ENCODE data around the gene ZNF484. TPM values are rescaled to one million over a fixed set of nuclear protein-coding genes. Genes with fewer than 3 reads are reported as not detected.

The ZNF484 gene
- total RNA-seq, 1 donor from 2014 or later = 7.9 TPM

DNA sequence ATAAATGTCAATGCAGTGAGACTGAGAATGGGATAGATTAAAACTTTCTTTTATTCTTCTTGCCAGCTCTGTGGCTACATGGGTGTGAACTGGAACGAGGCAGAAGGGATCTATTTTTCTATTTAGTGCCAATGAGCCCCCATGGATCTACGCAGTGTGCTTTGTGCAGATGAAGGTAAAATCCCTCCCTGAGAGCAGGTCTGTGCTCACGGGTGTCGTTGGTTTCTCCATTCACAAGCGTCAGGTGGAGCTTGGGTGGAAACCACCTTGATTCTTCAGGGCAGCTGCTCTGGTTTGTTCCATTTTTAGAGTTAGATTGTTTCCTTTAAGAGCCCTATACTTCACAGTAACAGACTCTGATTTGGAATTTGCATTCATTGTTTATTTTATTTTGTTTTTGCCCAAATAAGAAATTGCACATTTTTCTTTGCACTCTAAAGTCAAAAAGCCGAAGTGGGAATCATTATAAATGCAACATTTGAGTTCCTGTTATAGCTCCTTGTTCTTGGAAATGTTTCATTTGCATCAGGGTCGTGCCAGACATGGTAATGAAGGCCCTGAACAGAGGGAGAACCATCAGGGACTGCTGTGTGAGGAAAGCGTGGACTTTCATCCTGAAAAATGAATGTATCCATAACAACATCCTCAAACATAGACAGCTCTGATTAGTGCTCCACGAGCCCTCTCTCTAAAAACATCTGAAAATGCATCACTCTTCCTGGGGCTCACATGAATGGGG is 82.1 kb downstream of the ZNF484 start:
- DNase-seq (ENCODE audit: low read depth in 2 of 2) = no peak

Other genes with a start within 250 kb of the ZNF484 start
- 12.6 and 15.3 TPM in 2 replicates for gene IPPK, start 207.9 kb downstream of the ZNF484 start, total RNA-seq
- 29.2 and 37.7 TPM in 2 replicates for gene BICD2, start 113.2 kb downstream of the ZNF484 start, total RNA-seq
- not detected in 2 replicates for gene FGD3, start 69.5 kb upstream of the ZNF484 start, total RNA-seq
- gene SUSD3, start 180.7 kb upstream of the ZNF484 start, total RNA-seq = not detected in 2 replicates
- gene CARD19, start 218.2 kb upstream of the ZNF484 start, total RNA-seq = 49.3 and 72.8 TPM in 2 replicates

Data from lung microvascular endothelial cell (primary cell).